Brain microvascular endothelial cell (primary cell): ENCODE measurements around the gene IGF1R.

Experiments
- DNase-seq: peaks from one replicate; pipeline ENCODE4 v3.0.0-alpha.2; 2020
- H3K27ac ChIP-seq: fragments of 250-450 bp; sonication (Bioruptor Pico); 2 replicates; pipeline ENCODE4 v1.5.1; 2020; ENCODE audit warnings: mild to moderate bottlenecking, moderate library complexity
- H3K27me3 ChIP-seq: fragments of 250-450 bp; sonication (Bioruptor Pico); replicated peaks from 2 replicates; pipeline ENCODE4 v1.5.1; 2020; ENCODE audit warnings: mild to moderate bottlenecking
- H3K36me3 ChIP-seq: fragments of 250-450 bp; sonication (Bioruptor Pico); replicated peaks from 2 replicates; pipeline ENCODE4 v1.5.1; 2020; ENCODE audit warnings: mild to moderate bottlenecking
- H3K4me3 ChIP-seq: 2 replicates; pipeline ENCODE4 v1.5.1; 2011; ENCODE audit warnings: low read depth, mild to moderate bottlenecking, control low read depth, low read length, moderate library complexity
- in situ Hi-C: cut with HindIII; loops from 2 replicates; pipeline ENCODE4 v1.10.0; 2017; ENCODE audit warnings: low sequenced_read_pairs, low pct_ligation_motif_present
- TF ChIP-seq, protein P1 (sequence below): IDR thresholded peaks from 2 replicates; pipeline ENCODE4 v1.5.1; 2011; ENCODE audit warnings: low read depth, mild to moderate bottlenecking, moderate library complexity, low read length, control low read depth, inconsistent platforms; ENCODE audit errors: missing control alignments

Gene IGF1R

DNA sequence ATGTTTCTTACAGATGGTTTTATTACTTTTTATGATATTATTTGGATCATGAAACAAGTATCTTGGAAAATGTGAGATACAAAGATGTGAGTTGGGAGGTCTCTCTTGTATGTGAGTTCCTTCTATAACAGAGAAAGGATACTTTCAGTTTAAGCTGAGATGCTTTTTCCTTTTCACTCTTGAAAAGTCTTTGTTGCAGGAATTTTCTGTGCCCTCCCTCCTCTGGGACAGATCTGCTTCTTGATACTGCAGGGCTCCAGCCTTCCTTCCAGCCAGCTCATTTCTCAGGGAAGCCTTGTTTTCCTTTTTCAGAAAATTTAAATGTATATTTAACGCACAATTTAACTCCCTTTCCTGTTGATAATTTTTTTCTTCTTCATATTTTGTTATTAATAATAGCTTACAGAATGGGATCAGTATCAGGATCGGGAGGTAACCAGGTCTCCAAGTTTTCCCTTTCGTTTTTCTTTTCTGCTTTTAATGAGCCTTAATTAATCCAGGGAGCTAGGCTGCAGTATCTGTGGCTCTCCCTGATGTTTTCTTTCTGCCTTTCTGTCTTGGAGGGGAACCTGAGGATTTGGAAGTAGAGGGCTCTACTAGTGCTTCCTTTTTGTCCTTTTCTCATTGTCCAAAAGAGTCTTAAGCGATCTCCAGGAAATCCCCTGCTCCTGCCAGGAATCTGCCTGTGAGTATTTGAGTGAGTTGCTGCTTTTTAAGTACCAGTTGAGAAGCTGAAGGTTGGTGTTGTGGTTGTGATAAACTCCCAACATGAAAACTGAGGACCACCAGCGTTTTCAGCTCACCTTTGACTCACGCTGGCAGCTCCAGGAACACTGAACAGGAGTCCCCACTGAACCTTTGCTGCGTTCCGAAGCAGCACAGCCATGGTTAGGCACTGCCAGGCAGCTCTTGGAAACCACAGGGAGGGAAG is 105.7 kb downstream of the IGF1R start:
- no peaks in the 10 kb centered on the region for H3K27me3 ChIP-seq
- DNase-seq, result no peak
- H3K27ac ChIP-seq, result no peak overlapping the region
- TF ChIP-seq, protein P1, sequence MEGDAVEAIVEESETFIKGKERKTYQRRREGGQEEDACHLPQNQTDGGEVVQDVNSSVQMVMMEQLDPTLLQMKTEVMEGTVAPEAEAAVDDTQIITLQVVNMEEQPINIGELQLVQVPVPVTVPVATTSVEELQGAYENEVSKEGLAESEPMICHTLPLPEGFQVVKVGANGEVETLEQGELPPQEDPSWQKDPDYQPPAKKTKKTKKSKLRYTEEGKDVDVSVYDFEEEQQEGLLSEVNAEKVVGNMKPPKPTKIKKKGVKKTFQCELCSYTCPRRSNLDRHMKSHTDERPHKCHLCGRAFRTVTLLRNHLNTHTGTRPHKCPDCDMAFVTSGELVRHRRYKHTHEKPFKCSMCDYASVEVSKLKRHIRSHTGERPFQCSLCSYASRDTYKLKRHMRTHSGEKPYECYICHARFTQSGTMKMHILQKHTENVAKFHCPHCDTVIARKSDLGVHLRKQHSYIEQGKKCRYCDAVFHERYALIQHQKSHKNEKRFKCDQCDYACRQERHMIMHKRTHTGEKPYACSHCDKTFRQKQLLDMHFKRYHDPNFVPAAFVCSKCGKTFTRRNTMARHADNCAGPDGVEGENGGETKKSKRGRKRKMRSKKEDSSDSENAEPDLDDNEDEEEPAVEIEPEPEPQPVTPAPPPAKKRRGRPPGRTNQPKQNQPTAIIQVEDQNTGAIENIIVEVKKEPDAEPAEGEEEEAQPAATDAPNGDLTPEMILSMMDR, result no peak
- in situ Hi-C loops, result no loop called here
- H3K36me3 ChIP-seq, result no peaks in the 10 kb centered on the region
- H3K4me3 ChIP-seq, result peak overlapping the region; percentile 4

DNA sequence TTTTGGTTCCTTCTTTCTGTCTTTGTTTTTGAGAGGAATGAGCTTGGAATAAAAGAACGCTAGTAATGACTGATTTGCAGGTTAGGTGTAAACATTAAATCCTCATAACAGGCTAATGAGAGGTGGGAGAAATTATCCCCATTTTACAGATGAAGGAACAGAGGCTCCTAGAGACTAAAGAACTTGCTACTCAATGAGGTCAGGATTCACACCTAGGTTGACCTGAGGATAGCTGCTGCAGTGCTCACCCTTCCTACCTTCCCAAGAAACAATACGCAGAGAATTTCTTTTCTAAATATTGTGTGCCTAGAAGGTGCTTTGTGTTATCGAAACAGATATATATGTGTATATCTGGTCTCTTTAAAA is 106.3 kb downstream of the IGF1R start:
- no peak overlapping the region for H3K27ac ChIP-seq
- no peak for DNase-seq
- H3K36me3 ChIP-seq, result no peaks in the 10 kb centered on the region
- TF ChIP-seq, protein P1, result no peak
- in situ Hi-C loops, result no loop called here
- H3K27me3 ChIP-seq, result no peaks in the 10 kb centered on the region
- H3K4me3 ChIP-seq, result no peak overlapping the region

DNA sequence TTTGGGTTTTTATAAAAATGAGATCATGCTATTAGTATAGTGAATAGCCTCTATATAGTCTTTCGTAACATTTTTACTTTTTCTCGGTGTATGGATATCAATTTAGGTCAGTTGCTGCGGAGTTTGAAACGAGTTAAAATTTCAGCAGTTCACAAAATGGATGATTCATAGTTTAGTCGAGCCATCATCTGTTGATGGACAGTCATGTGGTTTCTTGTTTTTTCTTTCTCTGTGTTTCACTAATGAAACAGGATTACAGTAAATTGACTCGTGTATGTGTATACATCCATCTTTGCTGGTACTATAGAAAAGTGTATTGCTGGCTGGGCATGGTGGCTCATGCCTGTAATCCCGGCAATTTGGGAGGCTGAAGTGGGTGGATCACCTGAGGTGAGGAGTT is 106.8 kb downstream of the IGF1R start:
- Histone ChIP-seq H3K4me3 (no peak overlapping the region), H3K27me3 (no peaks in the 10 kb centered on the region), H3K36me3 (no peaks in the 10 kb centered on the region), H3K27ac (no peak overlapping the region)
- TF ChIP-seq, protein P1, result no peak
- no peak for DNase-seq
- in situ Hi-C loops, result no loop called here

DNA sequence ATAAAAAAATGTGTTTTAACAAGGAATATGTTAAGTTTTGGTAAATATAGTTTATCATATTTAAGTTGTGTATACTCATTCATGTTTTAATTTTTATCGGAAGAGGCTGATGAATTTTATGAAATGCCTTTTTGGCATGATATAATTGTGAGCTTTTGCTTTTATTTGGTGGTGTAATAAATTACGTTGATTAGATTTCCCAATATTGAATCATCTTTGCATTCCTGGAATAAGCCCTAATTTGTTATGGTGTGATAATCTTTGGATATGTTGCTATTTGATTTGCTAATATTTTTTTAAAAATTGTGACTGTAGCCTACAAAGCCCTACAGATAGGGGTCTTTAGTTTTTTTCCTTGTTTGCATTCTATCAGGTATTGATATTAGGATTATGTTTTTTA is 107.4 kb downstream of the IGF1R start:
- TF ChIP-seq, protein P1, result no peak
- Histone ChIP-seq H3K4me3 (no peak overlapping the region), H3K27ac (no peak overlapping the region), H3K27me3 (no peaks in the 10 kb centered on the region), H3K36me3 (no peaks in the 10 kb centered on the region)
- in situ Hi-C loops, result no loop called here
- DNase-seq, result no peak

DNA sequence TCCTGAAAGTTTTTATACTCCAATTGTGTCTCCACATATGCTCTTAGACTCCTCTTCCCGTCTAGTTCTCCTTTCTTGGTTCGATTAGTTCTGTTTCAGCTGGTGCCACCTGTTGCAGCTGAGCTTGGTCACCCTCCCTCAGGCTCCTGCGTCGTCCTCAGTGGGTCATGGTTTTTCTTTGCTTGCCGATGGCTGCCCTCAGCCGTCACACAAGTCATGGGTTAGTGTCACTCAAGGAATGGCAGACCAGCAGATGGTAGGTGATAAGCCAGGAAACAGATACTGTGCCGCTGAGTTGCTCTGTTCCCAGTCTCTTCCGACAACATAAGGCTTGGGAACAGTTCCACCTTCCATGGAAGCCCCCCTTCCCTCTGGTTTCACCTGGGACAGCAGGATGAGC is 109.9 kb downstream of the IGF1R start:
- DNase-seq, result no peak
- TF ChIP-seq, protein P1, result no peak
- no peaks in the 10 kb centered on the region for H3K27me3 ChIP-seq
- no peak overlapping the region for H3K4me3 ChIP-seq
- no peak overlapping the region for H3K27ac ChIP-seq
- no peaks in the 10 kb centered on the region for H3K36me3 ChIP-seq
- in situ Hi-C loops, result no loop called here

DNA sequence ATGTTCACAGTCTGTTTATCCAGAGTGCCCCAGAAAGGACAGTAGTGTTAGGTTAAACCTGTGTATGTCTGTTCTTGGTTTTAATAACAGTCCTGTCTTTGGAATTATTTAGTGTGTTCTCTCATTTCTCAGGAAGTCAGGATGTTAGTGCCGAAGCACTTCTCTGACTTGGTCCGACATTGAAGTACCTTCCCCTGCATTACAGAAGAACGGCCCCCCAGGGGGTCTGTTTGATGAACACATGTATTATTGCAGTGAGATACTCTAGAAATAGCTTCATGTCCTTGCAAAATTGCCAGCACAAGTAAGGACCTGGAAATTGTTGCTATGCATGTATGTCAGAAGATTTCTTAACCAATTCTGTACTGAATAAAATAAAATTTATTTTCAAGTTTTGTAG is 110.9 kb downstream of the IGF1R start:
- no peak overlapping the region for H3K4me3 ChIP-seq
- no peaks in the 10 kb centered on the region for H3K27me3 ChIP-seq
- H3K27ac ChIP-seq, result no peak overlapping the region
- TF ChIP-seq, protein P1, result no peak
- in situ Hi-C loops, result no loop called here
- no peak for DNase-seq
- H3K36me3 ChIP-seq, result no peaks in the 10 kb centered on the region
